ENCODE results near the gene RNF13. TPM values are rescaled to one million over a fixed set of nuclear protein-coding genes. Genes with fewer than 3 reads are reported as not detected.

Gene RNF13
- total and polyA plus RNA-seq, 2 of the 4 experiments (the other 2 are of a cell fraction), result 12.8 to 29.8 TPM

DNA sequence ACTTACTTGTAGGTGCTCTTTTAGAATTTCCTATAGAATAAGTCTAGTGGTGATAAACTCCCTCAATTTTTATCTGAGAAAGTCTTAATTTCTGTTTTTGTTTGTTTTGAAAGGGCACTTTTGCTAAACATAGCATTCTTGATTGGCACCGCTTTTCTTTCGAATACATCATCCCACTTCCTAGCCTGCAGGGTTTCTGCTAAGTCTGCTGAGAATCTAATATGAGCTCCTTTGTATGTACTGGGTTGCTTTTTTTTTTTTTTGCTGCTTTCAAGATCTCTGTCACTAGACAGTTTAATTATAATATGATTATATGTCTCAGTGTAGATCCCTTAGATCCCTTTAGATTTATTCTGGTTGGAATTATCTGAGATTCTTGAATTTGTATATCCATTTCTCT is 136.2 kb downstream of the RNF13 start:
- Histone ChIP-seq H3K23ac (ENCODE audit: low read depth, low read length) (no peak overlapping the region), H3K9ac (ENCODE audit: low read depth, low read length) (no peak overlapping the region), H2BK20ac (ENCODE audit: low read depth, low read length) (no peak overlapping the region), H3K36me3 (ENCODE audit: control insufficient read depth, insufficient read depth, low read length) (peaks cover 9% of the 10 kb centered on the region; the same call in 1 of the 2 replicates), H4K91ac (ENCODE audit: insufficient read depth, low read depth, low read length) (no peak overlapping the region), H2BK120ac (ENCODE audit: low read depth, low read length) (no peak overlapping the region), H3K18ac (ENCODE audit: low read depth, low read length) (no peak overlapping the region), H2AK9ac (replicated peaks; ENCODE audit: low read depth, low read length, poor library complexity) (no peak overlapping the region), H3K14ac (replicated peaks; ENCODE audit: low read depth, low read length) (no peak overlapping the region), H2AK5ac (ENCODE audit: low read depth, low read length) (no peak overlapping the region), H3K4me2 (ENCODE audit: low read depth, low read length) (no peak overlapping the region), H3K9me3 (ENCODE audit: control insufficient read depth, insufficient read depth, low read length) (peaks cover 2% of the 10 kb centered on the region; the same call in 1 of the 2 replicates), H3K27me3 (ENCODE audit: control insufficient read depth, insufficient read depth, low read length) (no peaks in the 10 kb centered on the region), H4K20me1 (ENCODE audit: insufficient read depth, low read length) (no peaks in the 10 kb centered on the region), H2BK15ac (ENCODE audit: low read depth, low read length) (no peak overlapping the region), H4K8ac (ENCODE audit: low read depth in 2 of 2, low read length in 2 of 2) (no peak overlapping the region), H3K4me3 (ENCODE audit: insufficient read depth, low read depth, low read length) (no peak overlapping the region), H3K9me1 (ENCODE audit: insufficient read depth, low read length) (no peaks in the 10 kb centered on the region), H2BK5ac (ENCODE audit: low read depth, low read length, poor library complexity, severe bottlenecking) (no peak overlapping the region), H3K27ac (ENCODE audit: insufficient read depth, low read length) (no peak overlapping the region), H3K56ac (ENCODE audit: extremely low read depth, insufficient read depth, low read length) (no peak overlapping the region), H3K79me1 (ENCODE audit: low read depth in 1 of 2, low read length in 2 of 2) (peaks cover 6 to 18% of the 10 kb centered on the region in 2 experiments; a peak in 2 of 4 replicates), H4K5ac (ENCODE audit: low read depth, low read length) (no peak overlapping the region), H3K4me1 (ENCODE audit: control insufficient read depth, insufficient read depth, low read length) (no peaks in the 10 kb centered on the region), H3K4ac (ENCODE audit: low read depth, low read length) (no peak overlapping the region), H2AFZ (replicated peaks; ENCODE audit: low read length, poor library complexity) (no peak overlapping the region)
- ATAC-seq (ENCODE audit: low read depth) (no peak), DNase-seq (no peak)
- TF ChIP-seq MAZ (IDR thresholded peaks at IDR 0.05; ENCODE audit: borderline replicate concordance, low read depth, low read length) (no peak), CHD1 (IDR thresholded peaks at IDR 0.05; ENCODE audit: low read depth, low read length) (no peak), RAD21 (IDR thresholded peaks at IDR 0.05; ENCODE audit: low read length) (no peak), FOS (IDR thresholded peaks at IDR 0.05; ENCODE audit: low read depth, low read length) (no peak), SMC3 (IDR thresholded peaks at IDR 0.05; ENCODE audit: low read depth, low read length) (no peak), RFX5 (IDR thresholded peaks at IDR 0.05; ENCODE audit: low read depth, low read length) (no peak), RCOR1 (IDR thresholded peaks at IDR 0.05; ENCODE audit: insufficient replicate concordance, low read length) (no peak), MAFK (IDR thresholded peaks at IDR 0.05; ENCODE audit: low read depth, low read length) (no peak), POLR2A (IDR thresholded peaks at IDR 0.05; ENCODE audit: low read depth, low read length) (no peak), BHLHE40 (IDR thresholded peaks at IDR 0.05; ENCODE audit: low read depth, low read length) (no peak), MXI1 (IDR thresholded peaks at IDR 0.05; ENCODE audit: borderline replicate concordance, low read depth, low read length) (no peak), CEBPB (IDR thresholded peaks at IDR 0.05; ENCODE audit: low read depth, low read length) (no peak), NFE2L2 (IDR thresholded peaks at IDR 0.05; ENCODE audit: low read depth, low read length) (no peak)
- TF ChIP-seq, protein P1, sequence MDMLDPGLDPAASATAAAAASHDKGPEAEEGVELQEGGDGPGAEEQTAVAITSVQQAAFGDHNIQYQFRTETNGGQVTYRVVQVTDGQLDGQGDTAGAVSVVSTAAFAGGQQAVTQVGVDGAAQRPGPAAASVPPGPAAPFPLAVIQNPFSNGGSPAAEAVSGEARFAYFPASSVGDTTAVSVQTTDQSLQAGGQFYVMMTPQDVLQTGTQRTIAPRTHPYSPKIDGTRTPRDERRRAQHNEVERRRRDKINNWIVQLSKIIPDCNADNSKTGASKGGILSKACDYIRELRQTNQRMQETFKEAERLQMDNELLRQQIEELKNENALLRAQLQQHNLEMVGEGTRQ (IDR thresholded peaks at IDR 0.05; ENCODE audit: low read depth, low read length), result no peak
- TF ChIP-seq, protein P2, sequence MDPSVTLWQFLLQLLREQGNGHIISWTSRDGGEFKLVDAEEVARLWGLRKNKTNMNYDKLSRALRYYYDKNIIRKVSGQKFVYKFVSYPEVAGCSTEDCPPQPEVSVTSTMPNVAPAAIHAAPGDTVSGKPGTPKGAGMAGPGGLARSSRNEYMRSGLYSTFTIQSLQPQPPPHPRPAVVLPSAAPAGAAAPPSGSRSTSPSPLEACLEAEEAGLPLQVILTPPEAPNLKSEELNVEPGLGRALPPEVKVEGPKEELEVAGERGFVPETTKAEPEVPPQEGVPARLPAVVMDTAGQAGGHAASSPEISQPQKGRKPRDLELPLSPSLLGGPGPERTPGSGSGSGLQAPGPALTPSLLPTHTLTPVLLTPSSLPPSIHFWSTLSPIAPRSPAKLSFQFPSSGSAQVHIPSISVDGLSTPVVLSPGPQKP (IDR thresholded peaks at IDR 0.05; ENCODE audit: borderline replicate concordance, low read depth, low read length), result no peak
- TF ChIP-seq, protein P3, sequence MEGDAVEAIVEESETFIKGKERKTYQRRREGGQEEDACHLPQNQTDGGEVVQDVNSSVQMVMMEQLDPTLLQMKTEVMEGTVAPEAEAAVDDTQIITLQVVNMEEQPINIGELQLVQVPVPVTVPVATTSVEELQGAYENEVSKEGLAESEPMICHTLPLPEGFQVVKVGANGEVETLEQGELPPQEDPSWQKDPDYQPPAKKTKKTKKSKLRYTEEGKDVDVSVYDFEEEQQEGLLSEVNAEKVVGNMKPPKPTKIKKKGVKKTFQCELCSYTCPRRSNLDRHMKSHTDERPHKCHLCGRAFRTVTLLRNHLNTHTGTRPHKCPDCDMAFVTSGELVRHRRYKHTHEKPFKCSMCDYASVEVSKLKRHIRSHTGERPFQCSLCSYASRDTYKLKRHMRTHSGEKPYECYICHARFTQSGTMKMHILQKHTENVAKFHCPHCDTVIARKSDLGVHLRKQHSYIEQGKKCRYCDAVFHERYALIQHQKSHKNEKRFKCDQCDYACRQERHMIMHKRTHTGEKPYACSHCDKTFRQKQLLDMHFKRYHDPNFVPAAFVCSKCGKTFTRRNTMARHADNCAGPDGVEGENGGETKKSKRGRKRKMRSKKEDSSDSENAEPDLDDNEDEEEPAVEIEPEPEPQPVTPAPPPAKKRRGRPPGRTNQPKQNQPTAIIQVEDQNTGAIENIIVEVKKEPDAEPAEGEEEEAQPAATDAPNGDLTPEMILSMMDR (conservative IDR thresholded peaks at IDR 0.05; ENCODE audit: low read depth, low read length), result no peak
- in situ Hi-C loops (cut with MboI; ENCODE audit: low sequenced_read_pairs), result no loop called here
- no TSS peak for BruUV-seq (replicated peaks)
- CTCF ChIA-PET, result interaction anchor here (0.6 kb wide), 1 partner anchor 79 kb away, joined by 3 read pairs; no protein-coding TSS in a partner anchor
- intact Hi-C loops (cut with micrococcal nuclease), result loop anchor here (5.0 kb wide), 1 partner anchor 248 kb away; no protein-coding TSS in a partner anchor
- POLR2A ChIA-PET (ENCODE audit: unreplicated experiment), result no interaction called here
- WGBS, 2 experiments (ENCODE audit: extremely low coverage in 2 of 2, insufficient read length in 1 of 2), result no CpG with 5 or more reads among the region's 2 CpGs
- dilution Hi-C loops (cut with HindIII; ENCODE audit: low sequenced_read_pairs, unreplicated experiment), result no loop called here

All from IMR-90 (cell line).